Measurements from ENCODE around the gene RELL2.

DNA sequence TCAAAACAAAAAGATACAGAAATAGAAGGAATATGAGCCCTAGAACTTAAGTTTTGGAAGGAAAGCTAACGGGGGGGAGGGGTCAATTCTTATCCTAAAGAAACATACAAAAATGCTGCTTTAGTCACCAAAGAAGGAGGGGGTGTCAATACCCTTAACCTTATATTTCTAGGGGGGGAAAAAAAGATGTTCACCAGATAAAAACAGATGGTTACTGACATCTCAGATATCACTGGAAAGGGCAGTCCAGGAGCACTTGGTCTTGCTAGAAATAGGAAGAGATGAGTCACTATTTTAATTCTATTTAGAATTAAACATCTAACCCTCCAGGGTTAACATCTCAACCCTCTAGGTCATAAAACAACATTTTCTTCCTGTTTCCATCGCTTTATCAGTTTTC lies 19.7 kb upstream of the RELL2 start:
- TF ChIP-seq, protein P1, sequence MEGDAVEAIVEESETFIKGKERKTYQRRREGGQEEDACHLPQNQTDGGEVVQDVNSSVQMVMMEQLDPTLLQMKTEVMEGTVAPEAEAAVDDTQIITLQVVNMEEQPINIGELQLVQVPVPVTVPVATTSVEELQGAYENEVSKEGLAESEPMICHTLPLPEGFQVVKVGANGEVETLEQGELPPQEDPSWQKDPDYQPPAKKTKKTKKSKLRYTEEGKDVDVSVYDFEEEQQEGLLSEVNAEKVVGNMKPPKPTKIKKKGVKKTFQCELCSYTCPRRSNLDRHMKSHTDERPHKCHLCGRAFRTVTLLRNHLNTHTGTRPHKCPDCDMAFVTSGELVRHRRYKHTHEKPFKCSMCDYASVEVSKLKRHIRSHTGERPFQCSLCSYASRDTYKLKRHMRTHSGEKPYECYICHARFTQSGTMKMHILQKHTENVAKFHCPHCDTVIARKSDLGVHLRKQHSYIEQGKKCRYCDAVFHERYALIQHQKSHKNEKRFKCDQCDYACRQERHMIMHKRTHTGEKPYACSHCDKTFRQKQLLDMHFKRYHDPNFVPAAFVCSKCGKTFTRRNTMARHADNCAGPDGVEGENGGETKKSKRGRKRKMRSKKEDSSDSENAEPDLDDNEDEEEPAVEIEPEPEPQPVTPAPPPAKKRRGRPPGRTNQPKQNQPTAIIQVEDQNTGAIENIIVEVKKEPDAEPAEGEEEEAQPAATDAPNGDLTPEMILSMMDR (IDR thresholded peaks at IDR 0.05), result no peak
- no peak for TF ChIP-seq POLR2A (IDR thresholded peaks at IDR 0.05)
